Stimulated activated CD4-positive, alpha-beta T cell treated with anti-CD3 and anti-CD28 coated beads, TNF-alpha, amount 100 ng/mL, for 4 hours (primary cell): ENCODE data around the gene CEP112.

Experiments
- DNase-seq, 3 experiments: peaks; one replicate each; pipeline ENCODE4 v3.0.0-alpha.2; 2020; ENCODE audit warnings: low read depth in 3 of 3

The CEP112 gene

GRCh38 chr17:65931246-65932149, 260.4 kb downstream of the CEP112 start:
- DNase-seq, result no peak

DNA sequence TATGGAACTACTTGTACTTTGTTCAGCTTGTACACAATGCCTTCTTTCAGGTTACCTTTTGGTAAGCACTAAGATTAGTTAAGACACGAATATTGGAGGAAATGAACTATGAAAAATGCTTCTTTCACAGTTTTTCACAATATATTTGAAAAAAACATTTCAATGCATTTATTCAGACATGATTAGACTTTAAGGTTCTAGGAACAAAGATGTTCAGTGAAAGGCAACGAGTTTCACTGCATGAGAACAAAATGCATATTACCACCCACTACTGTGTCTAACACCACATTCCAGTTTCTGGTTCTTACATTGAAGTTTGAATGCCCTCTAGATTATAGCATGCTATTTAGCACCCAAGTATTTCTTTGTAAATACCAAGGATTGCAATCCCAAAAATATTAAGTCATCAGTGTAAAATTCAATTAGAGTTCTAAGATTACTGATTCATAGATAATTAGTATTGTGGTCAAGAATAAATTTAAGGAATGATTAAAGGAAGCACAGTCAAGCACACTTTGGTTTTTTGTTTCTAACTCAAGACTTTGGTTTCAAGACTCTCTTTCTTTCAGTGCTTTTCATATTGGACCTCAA, 261.7 kb downstream of the CEP112 start:
- DNase-seq, result no peak

GRCh38 chr17:65926599-65926998, 265.3 kb downstream of the CEP112 start:
- no peak for DNase-seq

- no peak for DNase-seq
These were observed 266.2 kb downstream of the CEP112 start for GRCh38 chr17:65925606-65926307.

- no peak for DNase-seq
These were observed 270.9 kb downstream of the CEP112 start for GRCh38 chr17:65920996-65921395.

GRCh38 chr17:65918916-65919315, 273.0 kb downstream of the CEP112 start:
- no peak for DNase-seq

- no peak for DNase-seq
These were observed 273.4 kb downstream of the CEP112 start for GRCh38 chr17:65918500-65918899.

DNA sequence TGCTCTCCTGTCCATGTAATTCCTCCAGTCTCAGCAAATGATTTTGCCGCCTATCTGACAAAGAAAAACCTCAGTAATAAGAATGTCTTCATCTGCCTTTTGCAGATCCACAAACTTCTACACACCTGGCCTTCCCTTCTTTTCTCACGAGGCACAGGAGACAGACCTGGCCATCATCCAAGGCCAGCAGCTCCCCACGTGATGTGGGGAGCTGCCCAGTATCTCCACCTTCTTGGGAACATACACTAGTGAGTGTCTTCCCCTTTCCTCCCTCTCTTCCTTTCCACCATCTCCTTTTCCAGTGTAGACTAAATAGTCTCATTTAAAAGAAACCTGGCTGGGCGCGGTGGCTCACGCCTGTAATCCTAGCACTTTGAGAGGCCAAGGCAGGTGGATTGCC, 274.4 kb downstream of the CEP112 start:
- DNase-seq, result no peak

DNA sequence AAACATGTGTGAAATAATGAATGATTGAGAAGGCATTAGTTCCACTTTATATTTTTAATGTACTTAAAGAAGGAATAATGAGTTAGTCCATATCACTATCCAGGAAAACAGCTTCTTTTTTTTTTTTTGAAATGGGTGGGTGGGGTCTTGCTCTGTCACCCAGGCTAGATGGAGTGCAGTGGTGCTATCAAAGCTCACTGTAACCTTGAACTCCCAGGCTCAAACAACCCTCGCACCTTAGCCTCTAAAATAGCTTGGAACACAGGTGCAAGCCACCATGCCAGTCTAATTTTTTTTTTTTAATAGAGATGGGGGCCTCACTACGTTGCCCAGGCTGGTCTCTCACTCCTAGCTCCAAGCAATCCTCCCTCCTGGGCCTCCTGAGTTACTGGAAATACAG, 275.5 kb downstream of the CEP112 start:
- no peak for DNase-seq

GRCh38 chr17:65914784-65915342, 277.1 kb downstream of the CEP112 start:
- no peak for DNase-seq

DNA sequence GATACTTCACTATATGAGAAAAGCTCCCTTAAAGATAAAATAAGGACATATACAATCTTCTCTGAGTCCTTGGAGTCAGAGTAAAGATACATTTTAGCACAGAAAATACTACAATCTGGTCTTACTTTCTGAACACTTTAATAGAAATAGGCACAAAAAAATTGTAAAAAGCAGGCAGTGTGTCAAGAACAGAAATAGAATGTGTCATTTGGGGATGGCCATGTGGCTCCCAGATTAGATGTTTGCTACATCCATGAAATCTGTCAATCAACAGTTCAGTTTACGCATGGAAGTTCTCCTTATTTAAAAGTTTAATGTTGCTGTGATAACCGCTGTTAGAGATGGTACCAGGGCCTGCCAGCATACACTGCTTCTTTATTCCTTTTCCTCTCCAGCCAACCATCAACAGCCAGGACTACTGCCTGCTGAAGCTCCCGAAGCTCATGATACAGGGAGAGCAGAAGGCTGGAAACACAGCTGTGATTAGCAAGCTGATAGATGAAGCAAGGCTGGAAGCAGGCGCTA, 278.5 kb downstream of the CEP112 start:
- no peak for DNase-seq

DNA sequence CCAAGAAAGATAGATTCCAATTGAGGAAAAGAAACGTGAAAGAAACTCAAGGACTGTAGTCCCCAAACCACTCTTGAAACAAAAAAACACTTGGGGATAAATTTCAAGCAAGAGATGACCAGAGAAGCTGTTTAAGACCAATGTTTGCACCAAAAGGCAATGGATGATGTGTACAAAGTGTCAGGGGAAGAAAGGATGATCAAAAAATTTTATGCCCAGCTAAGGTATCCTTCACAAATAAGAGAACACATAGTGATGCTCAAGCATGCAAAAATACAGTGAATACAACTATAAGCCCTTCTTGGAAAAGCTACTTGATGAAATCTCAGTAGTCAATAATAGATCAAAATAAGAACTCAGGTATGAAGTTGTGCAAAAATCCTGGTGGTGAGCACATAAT, 281.1 kb downstream of the CEP112 start:
- no peak for DNase-seq

DNA sequence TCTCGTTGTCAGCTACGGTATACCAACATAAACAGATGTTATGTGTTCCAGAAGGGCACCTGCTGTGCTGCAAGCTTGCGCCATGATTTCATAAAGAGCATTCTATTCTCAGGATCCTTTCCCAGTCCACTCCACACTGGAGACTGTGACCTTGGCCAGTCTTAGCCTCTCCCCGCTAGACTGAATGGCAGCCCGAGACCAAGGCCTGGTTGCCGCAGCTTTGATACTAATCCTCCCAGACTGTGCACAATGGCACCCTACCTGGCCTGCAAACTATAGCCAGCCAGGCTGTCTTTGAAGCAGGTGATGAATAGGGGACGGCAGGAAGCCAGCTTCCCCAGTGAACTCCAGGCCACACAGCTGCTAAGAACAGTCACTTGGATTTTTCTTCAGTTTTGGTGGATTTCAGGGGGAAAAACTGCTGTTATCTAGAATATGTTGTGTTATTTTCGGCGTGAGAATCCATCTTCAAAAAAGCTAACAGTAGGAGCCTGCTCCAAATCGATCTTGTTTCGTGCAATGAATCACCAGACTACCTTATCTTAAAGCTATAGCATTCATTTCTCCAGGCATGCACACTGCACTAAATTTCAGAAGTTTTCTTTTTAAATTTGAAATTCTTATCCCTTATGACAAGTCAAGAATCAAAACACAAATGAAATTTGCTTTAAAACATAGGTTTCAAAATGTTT, 289.0 kb downstream of the CEP112 start:
- no peak for DNase-seq

- no peak for DNase-seq
These were observed 289.8 kb downstream of the CEP112 start for GRCh38 chr17:65902155-65902554.

- DNase-seq, result no peak
These were observed 290.5 kb downstream of the CEP112 start for GRCh38 chr17:65901394-65901793.

DNA sequence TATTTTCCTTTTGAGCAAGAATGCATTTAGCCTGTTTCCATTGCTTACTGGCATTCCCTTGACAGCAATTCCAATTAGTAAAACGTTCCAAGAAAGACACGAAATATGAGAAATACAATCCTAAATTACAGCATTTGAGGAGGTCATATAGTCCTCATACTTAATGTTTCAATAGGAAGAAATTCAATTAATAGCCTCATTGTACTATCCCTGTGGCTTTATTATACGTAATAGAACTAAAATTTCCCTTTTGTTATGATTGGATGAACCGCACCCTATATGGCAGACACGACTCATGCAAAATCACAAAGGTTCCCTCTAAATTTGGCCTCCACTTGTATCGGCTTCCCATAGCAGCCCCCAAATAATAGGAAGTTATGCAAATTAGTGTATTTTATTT, 291.7 kb downstream of the CEP112 start:
- no peak for DNase-seq

- no peak for DNase-seq
These were observed 293.3 kb downstream of the CEP112 start for GRCh38 chr17:65898651-65899050.

- DNase-seq, result no peak
These were observed 295.0 kb downstream of the CEP112 start for GRCh38 chr17:65896889-65897288.

DNA sequence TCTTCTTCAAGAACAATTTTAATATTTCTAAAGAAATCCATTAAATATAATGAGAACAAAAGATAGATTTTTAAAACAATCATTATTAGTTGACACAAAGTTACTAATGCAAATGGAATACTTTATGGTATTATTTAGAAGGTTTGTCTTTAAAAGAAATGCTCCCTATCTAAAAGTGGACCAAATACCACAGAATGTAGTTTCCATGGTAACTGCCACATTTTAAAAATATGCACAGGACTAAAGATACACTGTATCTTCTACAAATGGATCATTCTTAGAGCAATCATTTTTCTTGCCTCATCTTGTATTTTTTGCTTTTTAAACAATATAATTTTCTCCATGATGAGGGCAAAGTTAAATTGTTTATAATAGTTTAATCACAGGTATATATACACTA, 296.0 kb downstream of the CEP112 start:
- no peak for DNase-seq

DNA sequence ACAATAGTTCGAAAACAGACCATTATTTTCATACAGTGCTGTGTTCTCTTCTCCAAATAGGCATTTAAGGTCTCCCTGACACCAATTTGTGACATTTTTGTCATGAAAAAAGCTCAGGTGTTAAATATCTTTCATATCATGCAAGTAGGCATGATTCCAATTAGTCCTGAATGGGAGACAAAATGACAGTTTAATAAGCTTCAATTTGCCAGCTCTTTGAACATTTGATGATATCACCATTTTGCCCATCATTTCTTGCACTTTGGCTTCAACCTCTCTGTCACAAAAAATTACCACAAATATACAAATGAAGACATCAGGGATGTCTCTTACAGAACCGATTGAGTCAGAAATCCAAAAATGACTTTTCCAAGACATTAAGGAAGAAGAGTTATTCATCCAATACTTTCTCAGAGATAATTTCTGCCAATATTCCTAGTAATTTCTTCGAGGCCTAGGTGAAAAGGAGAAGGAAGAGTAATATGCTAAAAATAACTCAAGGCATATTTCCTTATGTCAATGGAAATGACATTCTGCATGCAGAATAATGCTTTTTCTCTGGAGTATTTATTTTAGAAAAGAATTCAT, 298.1 kb downstream of the CEP112 start:
- DNase-seq, result no peak

DNA sequence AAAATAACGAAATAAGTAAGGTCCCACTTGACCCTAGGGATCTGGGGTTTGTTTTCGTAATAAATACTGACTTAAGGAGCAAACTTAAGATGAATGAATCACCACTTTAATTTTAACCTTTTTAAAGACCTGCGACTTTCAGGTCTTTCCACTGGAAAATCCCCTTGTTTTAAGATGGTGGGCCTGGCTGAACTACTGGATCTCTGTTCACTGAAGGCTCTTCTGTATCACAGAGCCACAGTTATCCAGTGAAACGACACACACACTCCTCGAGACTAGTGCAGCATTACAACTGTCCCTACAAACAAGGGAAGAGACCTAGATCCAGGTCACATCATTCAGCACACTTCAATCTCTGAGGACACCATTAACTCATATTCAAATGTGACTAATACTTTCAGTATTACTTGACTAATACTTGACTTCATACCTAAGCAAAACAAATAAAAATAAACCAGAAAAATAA, 299.0 kb downstream of the CEP112 start:
- DNase-seq, result no peak
